Prostate gland (tissue), 2 donors: ENCODE results near the gene PPM1N. TPM values are rescaled to one million over a fixed set of nuclear protein-coding genes. Genes with fewer than 3 reads are reported as not detected.

Source experiments
- DNase-seq: peaks from one replicate; pipeline ENCODE4 v3.0.0-alpha.2; 2019; ENCODE audit warnings: low spot score
- H3K27ac ChIP-seq, 2 donors: fragments of 200-600 bp; sonication (generic); 2 replicates each; pipeline ENCODE4 v1.5.1; 2017 to 2019
- H3K27me3 ChIP-seq: fragments of 200-600 bp; sonication (generic); replicated peaks from 2 replicates; pipeline ENCODE4 v1.5.1; 2019; ENCODE audit not compliant: insufficient read depth
- H3K36me3 ChIP-seq, 2 donors: fragments of 200-600 bp; sonication (generic); 1 replicate in 1 of 2; 2 replicates in 1 of 2; pipeline versions ENCODE4 v1.5.1 to v1.8.1; 2017 to 2019
- H3K4me1 ChIP-seq: fragments of 200-600 bp; sonication (generic); replicated peaks from 2 replicates; pipeline ENCODE4 v1.5.1; 2019
- H3K4me3 ChIP-seq, 2 donors: fragments of 200-600 bp; sonication (generic); 2 replicates each; pipeline ENCODE4 v1.5.1; 2017 to 2019
- H3K9me3 ChIP-seq: fragments of 200-600 bp; sonication (generic); 2 replicates; pipeline ENCODE4 v1.5.1; 2017
- POLR2A ChIP-seq: fragments of 450-650 bp; IDR thresholded peaks from one replicate; pipeline ENCODE4 v1.6.1; 2016; ENCODE audit warnings: antibody characterized with exemption, mild to moderate bottlenecking
- POLR2AphosphoS5 ChIP-seq: sonication (generic); formaldehyde crosslinking; IDR thresholded peaks from one replicate; pipeline ENCODE4 v1.6.1; 2017; ENCODE audit warnings: antibody characterized with exemption
- WGBS: methylation state at CpG from one replicate; pipeline ENCODE4 v1.1.5; 2018; 5-methylcytosine and 5-hydroxymethylcytosine counted together
- intact Hi-C: fragments of 100-400 bp; cut with DNase I; formaldehyde crosslinking; loops from one replicate; pipeline ENCODE4 v1.14.2; 2022
- total RNA-seq, 2 donors: library from RNA; depleted of rRNA; stranded (reverse); fragments of >200 nt; gene quantifications; one replicate each; pipeline ENCODE4 v1.1.0, GENCODE V29; 2016
- TF ChIP-seq, protein P1 (sequence below), 4 experiments: fragments of 200-600 bp in 2 of 4; fragments of 450-650 bp in 2 of 4; sonication (generic) in 2 of 4; IDR thresholded peaks; 1 replicate in 3 of 4; 2 replicates in 1 of 4; pipeline ENCODE4 v1.5.1; 2016 to 2019; ENCODE audit warnings: antibody characterized with exemption in 4 of 4, mild to moderate bottlenecking in 2 of 4, moderate library complexity in 2 of 4

The PPM1N gene
- total RNA-seq, 2 donors from 2014 or later, result 0.36 to 1.8 TPM

DNA sequence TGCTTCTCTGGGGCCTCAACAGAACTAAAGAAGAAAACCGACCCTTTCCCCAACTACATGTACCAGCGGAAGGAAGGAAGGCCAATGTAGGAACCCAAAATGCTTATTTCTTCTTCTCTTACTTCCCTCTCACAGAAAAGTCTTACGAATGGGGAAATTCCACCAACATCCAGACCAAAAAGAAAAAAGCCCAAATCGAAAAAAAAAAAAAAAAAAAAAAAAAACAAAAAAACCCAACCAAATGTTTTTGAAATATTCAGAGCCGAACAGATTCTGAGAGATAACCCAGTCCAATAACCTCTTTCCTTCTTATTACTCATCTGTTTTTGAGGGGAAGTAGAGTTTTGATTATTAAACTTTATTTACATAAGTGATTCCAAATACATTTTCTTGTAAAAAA, 3.9 kb downstream of the PPM1N start:
- Histone ChIP-seq H3K36me3 (no peaks in the 10 kb centered on the region), H3K4me3 (no peak overlapping the region), H3K4me1 (no peaks in the 10 kb centered on the region), H3K27me3 (no peaks in the 10 kb centered on the region), H3K27ac (no peak overlapping the region), H3K9me3 (no peaks in the 10 kb centered on the region)
- intact Hi-C loops, result no loop called here
- TF ChIP-seq, protein P1, sequence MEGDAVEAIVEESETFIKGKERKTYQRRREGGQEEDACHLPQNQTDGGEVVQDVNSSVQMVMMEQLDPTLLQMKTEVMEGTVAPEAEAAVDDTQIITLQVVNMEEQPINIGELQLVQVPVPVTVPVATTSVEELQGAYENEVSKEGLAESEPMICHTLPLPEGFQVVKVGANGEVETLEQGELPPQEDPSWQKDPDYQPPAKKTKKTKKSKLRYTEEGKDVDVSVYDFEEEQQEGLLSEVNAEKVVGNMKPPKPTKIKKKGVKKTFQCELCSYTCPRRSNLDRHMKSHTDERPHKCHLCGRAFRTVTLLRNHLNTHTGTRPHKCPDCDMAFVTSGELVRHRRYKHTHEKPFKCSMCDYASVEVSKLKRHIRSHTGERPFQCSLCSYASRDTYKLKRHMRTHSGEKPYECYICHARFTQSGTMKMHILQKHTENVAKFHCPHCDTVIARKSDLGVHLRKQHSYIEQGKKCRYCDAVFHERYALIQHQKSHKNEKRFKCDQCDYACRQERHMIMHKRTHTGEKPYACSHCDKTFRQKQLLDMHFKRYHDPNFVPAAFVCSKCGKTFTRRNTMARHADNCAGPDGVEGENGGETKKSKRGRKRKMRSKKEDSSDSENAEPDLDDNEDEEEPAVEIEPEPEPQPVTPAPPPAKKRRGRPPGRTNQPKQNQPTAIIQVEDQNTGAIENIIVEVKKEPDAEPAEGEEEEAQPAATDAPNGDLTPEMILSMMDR (IDR thresholded peaks at IDR 0.05), result no peak
- no peak for TF ChIP-seq POLR2AphosphoS5
- TF ChIP-seq POLR2A, result no peak
- WGBS, result 76% methylated on average over 5 of the region's 5 CpGs
- DNase-seq, result no peak

DNA sequence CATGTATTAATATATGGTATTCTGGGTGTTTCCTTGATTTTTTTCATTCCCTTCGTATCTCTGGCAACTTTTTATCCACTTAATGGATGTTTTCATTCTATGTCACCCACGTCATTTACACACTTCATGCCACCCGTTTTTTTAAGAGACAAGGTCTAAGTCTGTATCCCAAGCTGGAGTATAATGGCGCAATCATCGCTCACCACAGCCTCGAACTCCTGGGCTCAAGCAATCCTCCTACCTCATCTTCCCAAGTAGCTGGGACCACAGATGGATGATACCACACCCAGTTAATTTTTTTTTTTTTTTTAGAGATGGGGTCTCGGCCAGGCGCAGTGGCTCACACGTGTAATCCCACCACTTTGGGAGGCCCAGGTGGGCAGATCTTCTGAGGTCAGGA, 5.7 kb downstream of the PPM1N start:
- intact Hi-C loops, result no loop called here

GRCh38 chr19:45505151-45505995, 7.1 kb downstream of the PPM1N start:
- intact Hi-C loops, result no loop called here
- 86% methylated on average over 8 of the region's 8 CpGs for WGBS
- Histone ChIP-seq H3K9me3 (no peaks in the 10 kb centered on the region), H3K36me3 (no peaks in the 10 kb centered on the region), H3K4me3 (no peak overlapping the region), H3K27me3 (no peaks in the 10 kb centered on the region), H3K27ac (peak overlapping the region in 1 of 2 donors; percentile 95), H3K4me1 (peaks cover 5% of the 10 kb centered on the region)
- no peak for DNase-seq
- TF ChIP-seq POLR2A, result no peak
- TF ChIP-seq POLR2AphosphoS5, result no peak
- TF ChIP-seq, protein P1 (IDR thresholded peaks at IDR 0.05), result no peak

More for the DNA sequence above, 5.7 kb downstream of the PPM1N start:
- WGBS, result 88% methylated on average over 9 of the region's 9 CpGs
- no peak overlapping the region for H3K27ac ChIP-seq
- H3K4me3 ChIP-seq, result no peak overlapping the region
- DNase-seq, result no peak
- H3K4me1 ChIP-seq, result no peaks in the 10 kb centered on the region
- no peaks in the 10 kb centered on the region for H3K36me3 ChIP-seq
- TF ChIP-seq POLR2A (no peak), POLR2AphosphoS5 (no peak)
- TF ChIP-seq, protein P1 (IDR thresholded peaks at IDR 0.05), result no peak
- no peaks in the 10 kb centered on the region for H3K9me3 ChIP-seq
- H3K27me3 ChIP-seq, result no peaks in the 10 kb centered on the region

GRCh38 chr19:45505996-45506245, 7.7 kb downstream of the PPM1N start:
- H3K27me3 ChIP-seq, result no peaks in the 10 kb centered on the region
- H3K27ac ChIP-seq, result peak overlapping the region; percentile 93 to 95
- TF ChIP-seq POLR2A (no peak), POLR2AphosphoS5 (no peak)
- TF ChIP-seq, protein P1 (IDR thresholded peaks at IDR 0.05), result no peak
- H3K4me3 ChIP-seq, result peak overlapping the region in 1 of 2 donors; percentile 100
- H3K36me3 ChIP-seq, result no peaks in the 10 kb centered on the region
- H3K4me1 ChIP-seq, result peaks cover 5% of the 10 kb centered on the region
- intact Hi-C loops, result no loop called here
- DNase-seq, result no peak
- 66% methylated on average over 5 of the region's 5 CpGs for WGBS
- H3K9me3 ChIP-seq, result no peaks in the 10 kb centered on the region
